Stimulated activated CD8-positive, alpha-beta memory T cell treated with anti-CD3 and anti-CD28 coated beads, Interleukin-15, amount 100 ng/mL, for 1 hour (primary cell): Measurements from ENCODE around the gene UBE2L6.
A peak's percentile ranks its signal among the peaks of the same experiment; 100 is the strongest.

ENCODE experiments used
- DNase-seq: peaks from one replicate; pipeline ENCODE4 v3.0.0-alpha.2; 2020; ENCODE audit warnings: low read depth

UBE2L6 gene

DNA sequence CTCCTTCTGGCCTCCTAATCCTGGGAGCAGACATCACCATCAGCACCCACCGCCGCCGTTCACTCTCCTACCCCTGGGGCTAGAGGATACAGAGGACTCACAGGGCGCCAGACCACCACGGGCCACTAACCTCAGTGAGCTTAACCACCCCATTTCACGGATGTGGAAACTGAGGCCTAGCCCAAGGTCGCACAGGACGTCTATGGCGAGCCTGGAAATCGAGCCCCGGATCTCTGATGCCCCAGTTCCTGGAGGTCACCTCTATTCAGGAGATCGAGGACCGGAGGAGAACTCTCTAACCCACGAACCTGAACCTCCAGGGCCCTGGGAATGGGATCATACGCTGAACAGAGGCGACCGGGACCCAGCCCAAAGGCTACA, 37.3 kb downstream of the UBE2L6 start:
- no peak for DNase-seq

GRCh38 chr11:57529012-57529411, 38.5 kb downstream of the UBE2L6 start:
- DNase-seq = no peak

DNA sequence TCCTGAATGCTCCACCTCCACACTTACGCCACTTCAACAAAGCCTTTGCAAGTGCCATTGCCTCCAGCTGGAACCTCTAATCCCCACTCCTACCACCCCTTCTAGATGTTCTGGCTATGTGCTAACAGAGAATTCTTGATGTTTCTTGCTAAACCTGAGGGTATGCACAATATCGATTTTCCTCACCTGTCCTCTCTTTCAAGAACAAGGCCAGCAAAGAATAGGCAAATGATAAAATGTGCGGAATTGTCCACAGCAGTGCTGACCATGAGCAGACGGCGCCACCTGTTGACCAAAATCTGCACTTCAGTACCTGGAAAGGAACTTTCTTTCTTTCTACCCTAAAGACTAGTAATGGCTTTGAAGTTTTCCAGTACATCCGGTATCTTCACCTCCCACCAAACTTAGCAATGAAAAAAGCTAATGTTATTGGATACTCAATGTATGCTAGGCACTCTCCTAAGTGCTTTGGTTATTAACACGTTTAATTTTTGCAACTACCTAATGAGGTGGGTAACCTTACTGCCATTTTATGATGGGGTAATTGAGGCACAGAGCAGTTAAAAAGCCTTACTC, 40.3 kb downstream of the UBE2L6 start:
- DNase-seq = peak; percentile 69

DNA sequence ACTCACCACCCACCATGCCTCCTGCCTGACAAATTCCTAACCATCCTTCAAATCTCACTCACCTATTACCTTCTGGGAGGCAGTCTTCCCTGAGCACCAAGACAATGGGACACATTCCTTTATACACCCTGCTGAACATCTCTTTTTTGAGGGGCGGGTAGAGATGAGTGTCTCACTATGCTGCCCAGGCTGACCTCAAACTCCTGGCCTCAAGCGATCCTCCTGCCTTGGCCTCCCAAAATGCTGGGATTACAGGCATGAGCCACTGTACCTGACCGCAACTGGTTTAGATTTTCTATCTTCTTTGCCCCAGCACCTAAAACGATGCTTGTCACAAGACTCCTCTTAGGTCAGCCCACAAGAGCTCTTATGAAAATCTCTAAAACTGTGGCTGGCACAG, 44.1 kb downstream of the UBE2L6 start:
- no peak for DNase-seq

DNA sequence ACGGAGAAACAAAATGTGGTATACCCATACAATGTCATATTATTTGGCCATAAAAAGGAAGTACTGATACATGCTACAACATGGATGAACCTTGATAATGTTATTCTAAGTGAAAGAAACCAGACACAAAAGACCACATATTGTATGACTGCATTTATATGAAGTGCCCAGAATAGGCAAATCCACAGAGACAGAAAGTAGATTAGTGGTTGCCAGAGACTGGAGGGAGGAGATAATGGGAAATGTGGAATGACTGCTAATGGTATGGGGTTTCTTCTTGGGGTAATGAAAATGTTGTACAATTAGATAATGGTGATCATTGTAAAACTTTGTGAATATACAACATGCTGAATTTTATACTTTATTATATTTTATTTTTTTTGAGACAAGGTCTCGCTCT, 46.4 kb downstream of the UBE2L6 start:
- DNase-seq = no peak

DNA sequence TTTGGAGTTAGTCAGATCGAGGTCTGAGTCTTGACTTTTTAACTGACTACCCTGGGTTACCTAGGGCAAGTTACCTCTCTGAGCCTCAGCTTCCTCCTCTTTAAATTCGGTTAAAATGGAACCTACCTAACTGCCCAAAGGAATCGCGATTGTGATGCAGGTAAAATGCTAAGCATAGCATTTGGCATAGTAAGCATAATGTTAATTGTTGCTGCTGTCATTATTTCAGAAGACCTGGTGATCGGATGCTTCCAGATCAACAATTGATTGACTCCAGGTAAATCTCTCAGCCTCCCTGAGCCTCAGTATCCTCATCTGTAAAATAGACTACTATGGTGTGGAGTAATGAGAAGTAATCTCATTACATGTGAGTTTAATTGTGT, 51.4 kb downstream of the UBE2L6 start:
- DNase-seq = no peak

DNA sequence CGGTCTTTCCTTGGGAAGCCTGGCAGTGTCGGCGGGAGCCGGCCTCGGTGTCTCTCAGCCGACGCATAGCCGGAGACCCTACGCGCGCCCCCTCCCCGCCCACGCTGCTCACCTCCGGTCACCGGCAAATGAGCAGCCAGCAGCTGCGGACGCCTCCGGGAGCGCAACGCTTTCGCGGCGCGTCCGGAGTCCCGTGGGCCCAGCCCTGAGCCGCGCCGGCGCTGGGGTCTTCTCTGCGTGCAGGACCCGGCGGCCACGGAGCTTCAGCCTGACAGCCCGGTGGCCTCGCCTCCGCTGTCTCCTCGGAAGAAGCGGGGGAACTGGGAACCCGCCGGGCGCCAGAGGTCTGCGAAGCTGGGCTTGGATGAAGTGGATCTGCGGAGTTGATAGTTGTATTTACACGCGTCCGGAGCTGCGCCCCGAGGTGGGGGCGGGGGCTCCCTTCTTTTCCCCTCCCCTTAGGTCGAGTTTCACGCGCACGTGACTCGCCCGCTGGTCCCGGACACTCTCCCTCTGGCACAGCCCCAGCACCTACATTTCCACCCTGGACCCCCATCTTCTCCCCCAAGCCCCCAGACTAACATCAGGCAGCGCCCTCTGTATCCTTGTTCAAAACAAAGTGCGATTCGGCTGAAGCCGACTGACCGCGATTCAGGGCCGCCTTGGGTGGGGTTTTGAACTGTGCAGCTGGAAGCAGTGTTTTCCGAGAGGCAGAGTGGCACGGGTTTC, 52.0 kb downstream of the UBE2L6 start, which contains the start of gene SLC43A1:
Gene SLC43A1 (minus strand): TSS at position 371 of the 729 bp plus-strand sequence. CDS start 1,591 bp downstream, outside the sequence.
- no peak for DNase-seq

GRCh38 chr11:57514538-57515331, 52.7 kb downstream of the UBE2L6 start:
- no peak for DNase-seq

GRCh38 chr11:57513911-57514537, 53.4 kb downstream of the UBE2L6 start:
- no peak for DNase-seq

GRCh38 chr11:57513452-57513795, 54.0 kb downstream of the UBE2L6 start:
- no peak for DNase-seq

DNA sequence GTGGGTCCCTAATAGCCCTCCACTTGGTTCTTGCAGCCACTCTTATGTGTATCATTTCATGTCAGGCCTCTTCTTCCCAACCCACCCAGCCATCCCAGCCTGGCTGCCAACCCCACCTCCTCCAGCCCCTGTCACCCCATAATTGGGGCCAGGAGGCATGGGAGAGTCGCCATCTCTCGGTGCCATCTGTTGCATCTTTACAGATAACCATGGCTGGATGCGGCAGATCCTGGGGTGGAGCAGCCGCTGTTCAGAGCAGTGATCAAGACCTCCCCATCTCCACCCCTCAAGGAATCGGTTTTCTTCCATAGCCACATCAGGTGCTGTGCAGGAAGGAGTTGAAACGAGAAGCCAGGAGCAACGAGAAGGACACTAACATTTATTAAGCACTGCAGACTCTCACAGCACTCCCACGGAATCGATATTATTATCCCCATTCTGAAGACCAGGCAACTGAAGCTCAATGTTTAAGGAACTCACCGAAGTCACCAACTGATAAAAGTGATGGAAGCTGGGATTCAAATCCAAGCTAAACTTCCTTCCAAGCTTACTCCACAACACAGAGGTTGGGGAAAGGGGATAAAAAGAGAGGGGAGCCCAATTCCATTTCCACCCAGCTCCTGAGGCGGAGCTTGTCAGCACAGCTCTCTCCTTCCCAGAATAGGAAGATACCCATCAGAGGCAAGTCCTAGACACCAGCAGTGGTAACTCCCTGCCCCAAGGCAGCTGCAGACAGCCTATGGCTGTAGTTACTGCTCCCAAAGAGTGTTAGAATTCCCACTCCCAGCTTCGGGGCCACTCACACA, 54.6 kb downstream of the UBE2L6 start:
- DNase-seq = no peak

DNA sequence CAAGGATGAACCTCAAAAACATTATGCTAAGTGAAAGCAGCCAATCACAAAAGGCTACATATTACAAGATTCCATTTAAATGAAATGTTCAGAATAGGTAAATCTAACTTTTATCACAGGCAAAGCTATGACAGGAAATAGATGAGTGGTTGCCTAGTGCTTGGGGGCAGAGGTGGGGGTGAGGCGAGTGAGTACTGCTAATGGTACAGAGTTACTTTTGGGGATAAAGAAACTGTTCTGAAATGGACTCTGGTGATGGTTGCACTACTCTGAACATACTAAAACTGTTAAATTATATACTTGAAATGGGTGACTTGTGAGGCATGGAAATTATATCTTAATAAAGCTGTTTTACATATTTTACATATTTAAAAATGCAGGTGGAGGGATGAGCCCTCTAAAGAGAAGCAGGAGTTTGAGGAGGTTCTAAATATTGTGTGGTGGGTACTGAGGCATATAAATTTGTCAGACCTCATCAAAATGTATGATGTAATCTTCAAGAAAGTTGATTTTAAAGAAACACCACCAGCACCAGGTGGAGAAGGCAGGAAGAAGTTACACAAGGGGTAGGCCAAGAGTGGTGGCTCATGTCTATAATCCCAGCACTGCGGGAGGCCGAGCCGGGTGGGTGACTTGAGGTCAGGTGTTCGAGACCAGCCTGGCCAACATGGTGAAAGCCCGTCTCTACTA, 55.6 kb downstream of the UBE2L6 start:
- no peak for DNase-seq

DNA sequence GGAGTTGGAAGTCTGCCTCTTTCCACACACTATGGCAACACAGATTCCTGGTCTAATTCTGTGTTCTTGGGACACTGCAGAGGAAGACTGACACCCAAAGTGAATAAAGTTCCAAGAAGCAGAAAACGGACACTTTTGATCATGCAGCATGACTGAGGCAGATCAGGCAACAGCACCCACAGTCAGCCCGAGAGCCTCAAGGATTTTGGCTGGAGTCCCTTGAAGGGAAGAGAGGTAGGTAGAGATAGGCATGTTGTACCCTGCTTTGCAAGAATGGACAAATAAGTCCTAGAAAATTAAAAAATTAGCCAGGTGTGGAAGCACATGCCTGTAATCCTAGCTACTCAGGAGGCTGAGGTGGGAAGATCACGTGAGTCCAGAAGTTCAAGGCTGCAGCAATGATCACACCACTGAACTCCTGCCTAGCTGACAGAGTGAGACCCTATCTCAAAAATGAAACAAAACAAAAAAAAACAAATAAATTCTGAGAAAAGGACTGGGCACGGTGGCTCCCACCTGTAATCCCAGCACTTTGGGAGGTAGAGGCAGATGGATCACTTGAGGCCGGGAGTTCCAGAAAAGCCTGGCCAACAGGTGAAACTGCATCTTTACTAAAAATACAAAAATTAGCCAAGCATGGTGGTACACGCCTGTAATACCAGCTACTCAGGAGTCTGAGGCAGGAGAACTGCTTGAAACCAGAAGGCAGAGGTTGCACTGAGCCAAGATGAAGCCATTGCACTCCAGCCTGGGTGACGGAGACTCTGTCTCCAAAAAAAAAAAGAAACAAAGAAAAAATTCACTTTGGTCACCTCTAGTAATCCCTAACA, 58.9 kb downstream of the UBE2L6 start:
- DNase-seq = no peak

GRCh38 chr11:57506522-57506921, 61.0 kb downstream of the UBE2L6 start:
- no peak for DNase-seq

DNA sequence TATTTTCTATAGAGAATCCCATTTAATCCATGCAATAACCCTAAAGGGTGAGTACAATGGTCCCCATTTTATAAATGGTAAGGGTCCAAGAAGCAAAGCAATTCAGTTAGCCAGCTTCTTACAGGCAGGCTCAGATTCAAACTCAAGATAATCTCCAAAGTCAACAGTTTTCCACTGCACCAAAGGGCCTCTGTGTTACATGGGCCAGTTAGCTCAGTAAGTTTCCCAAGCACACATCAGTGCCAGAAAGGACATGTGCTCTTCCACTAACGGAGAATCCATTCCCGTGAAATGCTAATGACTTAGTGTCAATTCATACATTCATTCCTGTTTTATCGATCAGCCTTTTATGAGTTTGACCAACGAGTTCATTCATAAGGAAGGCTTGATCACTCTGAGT, 63.0 kb downstream of the UBE2L6 start:
- DNase-seq = no peak

DNA sequence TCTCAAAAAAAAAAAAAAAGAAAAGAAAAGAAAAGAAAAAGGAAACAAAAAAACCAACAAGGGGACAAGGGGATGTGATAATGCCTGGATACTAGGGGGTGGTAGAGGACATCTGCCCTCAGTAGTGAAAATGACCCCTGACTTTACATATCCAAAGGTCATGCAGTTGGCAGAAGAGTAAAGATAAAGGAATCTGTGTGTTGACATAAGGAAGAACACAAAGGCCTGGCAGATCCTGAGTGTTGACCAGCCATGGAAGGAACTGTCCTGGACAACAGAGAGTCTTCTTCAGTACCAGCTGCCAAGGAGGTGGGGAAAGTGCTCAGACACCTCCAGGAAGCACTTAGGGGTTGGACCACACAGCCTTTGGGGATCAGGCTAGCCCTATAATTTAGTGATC, 64.6 kb downstream of the UBE2L6 start:
- no peak for DNase-seq

DNA sequence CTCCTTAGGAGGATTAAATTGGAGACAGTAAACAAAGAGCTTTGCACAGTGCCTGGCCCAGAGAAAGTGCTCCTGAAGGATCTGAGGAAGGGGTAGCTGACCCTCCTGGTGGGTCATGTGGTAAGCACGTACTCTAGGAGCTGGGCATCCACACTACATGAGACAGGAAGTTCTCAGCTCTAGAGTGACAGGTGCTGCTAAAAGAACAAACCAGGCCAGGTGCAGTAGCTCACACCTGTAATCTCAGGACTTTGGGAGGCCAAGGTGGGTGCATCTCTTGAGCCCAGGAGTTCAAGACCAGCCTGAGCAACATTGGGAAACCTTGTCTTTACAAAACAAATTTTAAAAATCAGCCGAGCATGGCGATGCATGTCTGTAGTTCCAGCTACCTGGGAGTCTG, 65.1 kb downstream of the UBE2L6 start:
- DNase-seq = no peak

GRCh38 chr11:57501953-57502352, 65.5 kb downstream of the UBE2L6 start:
- no peak for DNase-seq
